GM18505 (cell line): ENCODE data around the gene GTF2A1L.
A peak's percentile ranks its signal among the peaks of the same experiment; 100 is the strongest.
"Not testable (repeated sequence)": the region's sequence is repeated elsewhere in the genome, so short reads cannot be mapped to it uniquely, and the experiment has no call there.

ENCODE experiments used
- ATAC-seq: cut with Tn5 transposase; IDR thresholded peaks from one replicate; pipeline ENCODE4 v1.9.1; 2021; ENCODE audit not compliant: unreplicated experiment
- POLR2A ChIP-seq: IDR thresholded peaks from 4 replicates; pipeline ENCODE4 v1.6.1; 2011; ENCODE audit warnings: borderline replicate concordance; ENCODE audit not compliant: insufficient read depth, insufficient read length; ENCODE audit errors: extremely low read depth

GTF2A1L gene

GRCh38 chr2:48597492-48597891, 20.2 kb upstream of the GTF2A1L start:
- no peak for TF ChIP-seq POLR2A
- no peak for ATAC-seq

GRCh38 chr2:48600204-48600813, 17.3 kb upstream of the GTF2A1L start:
- ATAC-seq = no peak
- TF ChIP-seq POLR2A = no peak

GRCh38 chr2:48600917-48601316, 16.7 kb upstream of the GTF2A1L start:
- TF ChIP-seq POLR2A = no peak
- ATAC-seq = no peak

GRCh38 chr2:48601349-48601748, 16.3 kb upstream of the GTF2A1L start:
- TF ChIP-seq POLR2A = no peak
- ATAC-seq = peak; percentile 51

GRCh38 chr2:48605482-48606175, 12.0 kb upstream of the GTF2A1L start:
- TF ChIP-seq POLR2A = no peak
- ATAC-seq = no peak

GRCh38 chr2:48607307-48608014, 10.2 kb upstream of the GTF2A1L start:
- no peak for ATAC-seq
- TF ChIP-seq POLR2A = no peak

- TF ChIP-seq POLR2A = no peak
Measured at GRCh38 chr2:48613211-48613610, 4.4 kb upstream of the GTF2A1L start.

GRCh38 chr2:48614581-48614980, 3.1 kb upstream of the GTF2A1L start:
- ATAC-seq = not testable (repeated sequence)

More at GRCh38 chr2:48613211-48613610, 4.4 kb upstream of the GTF2A1L start:
- ATAC-seq = no peak

GRCh38 chr2:48619526-48619925, 1.9 kb downstream of the GTF2A1L start:
- ATAC-seq = no peak
- TF ChIP-seq POLR2A = no peak

- no peak for TF ChIP-seq POLR2A
- ATAC-seq = no peak
Measured at GRCh38 chr2:48620604-48621003, 2.9 kb downstream of the GTF2A1L start.

- not testable (repeated sequence) for ATAC-seq
Measured at GRCh38 chr2:48622691-48623090, 5.0 kb downstream of the GTF2A1L start.

- no peak for ATAC-seq
- TF ChIP-seq POLR2A = no peak
Measured at GRCh38 chr2:48624696-48625095, 7.0 kb downstream of the GTF2A1L start.

GRCh38 chr2:48626047-48626446, 8.4 kb downstream of the GTF2A1L start:
- TF ChIP-seq POLR2A = no peak
- no peak for ATAC-seq

GRCh38 chr2:48633143-48633542, 15.5 kb downstream of the GTF2A1L start:
- TF ChIP-seq POLR2A = no peak
- ATAC-seq = no peak
